ENCODE measurements around the gene KIFBP.
A peak's percentile ranks its signal among the peaks of the same experiment; 100 is the strongest.
"Not testable (repeated sequence)": the region's sequence is repeated elsewhere in the genome, so short reads cannot be mapped to it uniquely, and the experiment has no call there.

The KIFBP gene, protein sequence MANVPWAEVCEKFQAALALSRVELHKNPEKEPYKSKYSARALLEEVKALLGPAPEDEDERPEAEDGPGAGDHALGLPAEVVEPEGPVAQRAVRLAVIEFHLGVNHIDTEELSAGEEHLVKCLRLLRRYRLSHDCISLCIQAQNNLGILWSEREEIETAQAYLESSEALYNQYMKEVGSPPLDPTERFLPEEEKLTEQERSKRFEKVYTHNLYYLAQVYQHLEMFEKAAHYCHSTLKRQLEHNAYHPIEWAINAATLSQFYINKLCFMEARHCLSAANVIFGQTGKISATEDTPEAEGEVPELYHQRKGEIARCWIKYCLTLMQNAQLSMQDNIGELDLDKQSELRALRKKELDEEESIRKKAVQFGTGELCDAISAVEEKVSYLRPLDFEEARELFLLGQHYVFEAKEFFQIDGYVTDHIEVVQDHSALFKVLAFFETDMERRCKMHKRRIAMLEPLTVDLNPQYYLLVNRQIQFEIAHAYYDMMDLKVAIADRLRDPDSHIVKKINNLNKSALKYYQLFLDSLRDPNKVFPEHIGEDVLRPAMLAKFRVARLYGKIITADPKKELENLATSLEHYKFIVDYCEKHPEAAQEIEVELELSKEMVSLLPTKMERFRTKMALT

DNA sequence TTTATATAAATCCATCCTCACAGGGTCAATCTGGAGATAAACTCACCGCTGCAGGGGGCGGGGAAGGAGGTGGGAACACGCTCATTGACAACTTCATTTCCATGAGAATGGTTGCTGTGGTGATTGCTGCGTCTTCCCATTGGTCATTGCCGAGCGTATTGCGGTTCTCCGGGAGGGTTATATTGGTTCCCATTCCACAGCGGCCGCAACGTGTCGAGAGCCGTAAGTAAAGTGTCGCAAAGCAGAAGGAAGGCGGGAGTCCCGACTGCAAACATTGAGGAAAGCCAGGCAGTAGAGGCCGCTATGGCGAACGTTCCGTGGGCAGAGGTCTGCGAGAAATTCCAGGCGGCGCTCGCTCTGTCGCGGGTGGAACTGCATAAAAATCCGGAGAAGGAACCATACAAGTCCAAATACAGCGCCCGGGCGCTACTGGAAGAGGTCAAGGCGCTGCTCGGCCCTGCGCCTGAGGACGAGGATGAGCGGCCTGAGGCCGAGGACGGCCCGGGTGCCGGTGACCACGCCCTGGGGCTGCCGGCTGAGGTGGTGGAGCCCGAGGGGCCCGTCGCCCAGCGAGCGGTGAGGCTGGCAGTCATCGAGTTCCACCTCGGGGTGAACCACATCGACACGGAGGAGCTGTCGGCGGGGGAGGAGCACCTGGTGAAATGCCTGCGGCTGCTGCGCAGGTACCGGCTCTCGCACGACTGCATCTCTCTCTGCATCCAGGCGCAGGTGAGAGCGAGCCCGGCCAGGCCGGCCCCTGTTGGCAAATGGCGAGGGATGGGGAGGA is at the start of gene KIFBP:
TSS of gene KIFBP (plus strand) at position 274 of the 787 bp plus-strand sequence. CDS start at position 304, 30 bp downstream.
- peak; percentile 98 for DNase-seq

DNA sequence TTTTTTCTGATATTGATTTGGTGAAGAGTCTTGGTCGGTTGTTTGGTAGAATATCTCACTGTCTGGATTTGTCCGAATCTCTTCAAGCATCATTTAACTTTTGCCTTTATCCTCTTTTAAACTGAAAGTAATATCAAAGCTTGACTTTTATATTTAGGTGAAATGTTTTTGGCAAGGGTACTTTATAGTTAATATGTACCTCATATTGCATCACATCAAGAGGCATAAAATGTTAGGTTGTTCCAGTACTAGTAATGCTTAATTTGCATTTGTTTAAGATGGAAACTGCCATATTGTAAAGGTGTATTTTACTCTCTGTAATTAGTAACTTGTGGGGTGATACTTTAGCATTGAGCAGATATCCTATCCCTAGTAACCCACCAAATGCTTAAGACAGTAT is 49.7 kb upstream of the KIFBP start:
- DNase-seq, result no peak

DNA sequence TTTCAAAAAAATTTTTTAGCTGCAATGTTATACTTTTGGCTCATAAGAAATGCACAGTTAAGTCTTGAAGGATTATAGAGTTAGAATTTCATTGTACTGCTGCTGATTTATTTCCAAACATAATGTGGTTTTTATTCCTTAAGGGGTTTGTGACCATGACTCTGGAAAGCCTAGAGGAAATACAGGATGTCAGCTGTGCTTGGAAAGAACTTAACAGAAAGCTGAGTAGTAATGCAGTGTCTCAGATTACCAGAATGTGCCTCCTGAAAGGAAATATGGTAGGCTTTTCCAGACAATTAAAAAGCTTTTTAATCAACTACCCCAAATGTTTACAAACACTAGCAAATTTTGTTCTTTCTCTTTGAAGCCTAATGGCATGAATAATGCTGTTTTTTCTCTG is 47.7 kb upstream of the KIFBP start:
- not testable (repeated sequence) for DNase-seq

DNA sequence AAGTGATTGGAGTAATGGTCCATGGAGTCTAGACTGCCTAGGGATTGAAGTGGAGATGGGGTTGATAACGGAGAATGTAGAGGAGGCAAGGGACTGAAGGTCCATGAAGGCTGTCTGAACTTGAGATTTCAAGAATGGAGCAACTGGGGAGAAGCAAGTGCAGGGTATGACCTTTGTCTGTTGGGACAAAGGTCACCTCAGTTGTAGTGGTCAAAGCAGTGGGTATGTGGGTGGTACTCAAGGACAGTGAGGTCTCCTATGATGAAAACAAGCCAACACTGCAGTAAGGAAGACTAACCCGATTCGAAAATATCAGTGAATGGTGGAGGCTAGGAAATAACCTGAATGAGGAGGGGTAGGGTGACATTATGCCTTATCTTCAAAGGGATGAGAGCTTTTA is 38.0 kb upstream of the KIFBP start:
- no peak for DNase-seq

DNA sequence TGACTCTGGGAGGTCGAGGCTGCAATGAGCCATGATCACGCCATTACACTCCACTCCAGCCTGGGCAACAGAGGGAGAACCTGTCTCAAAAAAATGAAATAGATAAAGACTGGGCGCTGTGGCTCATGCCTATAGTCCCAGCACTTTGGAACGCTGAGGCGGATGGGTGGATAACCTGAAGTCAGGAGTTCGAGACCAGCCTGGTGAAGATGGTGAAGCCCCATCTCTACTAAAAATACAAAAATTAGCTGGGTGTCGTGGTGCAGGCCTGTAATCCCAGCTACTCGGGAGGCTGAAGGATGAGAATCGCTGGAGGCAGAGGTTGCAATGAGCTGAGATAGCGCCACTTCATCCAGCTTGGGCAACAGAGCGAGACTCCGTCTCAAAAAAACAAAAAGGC is 33.7 kb upstream of the KIFBP start:
- DNase-seq, result no peak

DNA sequence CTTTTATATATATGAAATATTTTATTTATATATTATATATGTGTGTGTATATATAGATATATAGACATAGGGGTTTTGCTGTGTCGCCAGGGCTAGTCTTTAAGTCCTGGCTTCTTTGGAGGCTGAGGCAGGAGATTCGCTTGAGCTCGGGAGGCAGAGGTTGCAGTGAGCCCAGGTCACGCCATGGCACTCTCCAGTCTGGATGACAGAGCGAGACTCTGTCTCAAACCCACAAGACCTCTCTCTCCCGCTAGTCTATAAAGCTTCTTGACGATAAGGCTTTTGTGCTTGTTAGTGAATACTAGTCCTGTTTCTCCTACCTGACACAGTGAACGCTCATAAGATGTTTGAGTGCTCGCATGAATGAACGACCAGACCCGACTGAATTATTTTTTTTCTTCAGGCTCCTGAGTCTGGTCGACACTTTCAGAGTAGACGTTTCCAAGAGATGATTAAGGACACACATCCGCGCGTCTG is 33.2 kb upstream of the KIFBP start:
- DNase-seq, result no peak

DNA sequence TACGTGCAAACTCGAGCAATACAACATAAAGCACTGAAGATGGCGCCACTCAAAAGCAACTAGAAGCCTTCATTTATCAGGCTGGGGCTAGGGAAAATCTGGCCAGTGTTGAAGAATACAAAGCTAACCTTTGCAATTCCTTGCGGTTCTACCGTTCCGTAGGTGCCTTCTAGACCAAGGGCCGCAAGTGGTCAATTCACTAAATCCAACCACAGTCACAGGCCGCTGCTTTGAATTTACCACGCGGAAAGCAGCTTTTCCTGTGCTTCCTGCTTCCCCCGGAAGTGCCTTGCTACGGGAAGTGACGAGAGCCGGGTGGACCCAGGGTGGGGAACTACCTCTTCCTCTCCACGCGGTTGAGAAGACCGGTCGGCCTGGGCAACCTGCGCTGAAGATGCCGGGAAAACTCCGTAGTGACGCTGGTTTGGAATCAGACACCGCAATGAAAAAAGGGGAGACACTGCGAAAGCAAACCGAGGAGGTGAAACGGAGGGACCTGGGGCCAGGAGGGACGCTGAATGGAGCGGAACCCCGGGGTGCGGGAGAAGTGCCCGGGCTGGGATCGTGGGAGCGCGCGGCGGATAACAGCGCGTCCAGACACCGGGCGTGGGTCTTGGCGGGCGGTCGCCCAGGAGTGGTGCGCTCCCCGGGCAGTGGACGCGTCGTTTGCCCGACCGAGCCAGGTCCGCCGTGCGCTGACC is 32.6 kb upstream of the KIFBP start, which contains the start of gene DDX21:
TSS of gene DDX21 (plus strand) at position 339 of the 701 bp plus-strand sequence. CDS start at position 395, 56 bp downstream.
- DNase-seq, result peak; percentile 96

DNA sequence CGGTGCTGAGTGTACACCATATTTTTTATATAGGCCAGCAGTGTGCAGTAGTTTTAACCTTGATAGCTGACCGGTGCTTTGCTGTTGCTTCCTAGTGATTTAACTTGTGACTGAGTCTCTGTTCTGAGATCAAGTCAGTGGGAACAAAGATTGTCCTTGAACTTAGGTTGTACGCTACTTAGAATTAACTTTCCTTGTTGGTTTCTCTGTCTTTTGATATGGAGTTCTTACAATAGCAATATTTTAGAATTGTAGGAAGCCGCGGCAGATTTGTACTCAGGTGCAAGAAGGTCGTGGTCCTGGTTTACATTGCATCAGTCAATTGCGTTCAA is 31.4 kb upstream of the KIFBP start:
- peak; percentile 3 for DNase-seq

DNA sequence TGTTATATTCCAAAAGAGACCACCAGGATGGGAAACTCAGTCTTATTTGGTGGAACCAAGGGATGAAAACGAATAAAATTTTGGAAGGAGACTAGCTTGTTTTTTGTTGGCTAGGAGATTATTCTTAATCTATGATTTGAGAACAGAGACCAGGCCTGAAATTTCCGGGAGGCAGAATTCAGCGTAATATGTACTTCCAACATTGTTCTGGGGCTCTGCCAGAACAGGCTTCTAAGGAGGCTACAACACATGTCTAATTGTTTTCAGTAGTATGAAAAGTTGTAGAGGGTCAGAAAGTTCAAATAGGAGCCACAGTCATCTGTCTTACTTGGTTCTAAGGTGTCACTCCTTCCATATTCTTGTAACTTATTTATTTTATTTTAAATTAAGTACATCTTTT is 30.9 kb upstream of the KIFBP start:
- no peak for DNase-seq

DNA sequence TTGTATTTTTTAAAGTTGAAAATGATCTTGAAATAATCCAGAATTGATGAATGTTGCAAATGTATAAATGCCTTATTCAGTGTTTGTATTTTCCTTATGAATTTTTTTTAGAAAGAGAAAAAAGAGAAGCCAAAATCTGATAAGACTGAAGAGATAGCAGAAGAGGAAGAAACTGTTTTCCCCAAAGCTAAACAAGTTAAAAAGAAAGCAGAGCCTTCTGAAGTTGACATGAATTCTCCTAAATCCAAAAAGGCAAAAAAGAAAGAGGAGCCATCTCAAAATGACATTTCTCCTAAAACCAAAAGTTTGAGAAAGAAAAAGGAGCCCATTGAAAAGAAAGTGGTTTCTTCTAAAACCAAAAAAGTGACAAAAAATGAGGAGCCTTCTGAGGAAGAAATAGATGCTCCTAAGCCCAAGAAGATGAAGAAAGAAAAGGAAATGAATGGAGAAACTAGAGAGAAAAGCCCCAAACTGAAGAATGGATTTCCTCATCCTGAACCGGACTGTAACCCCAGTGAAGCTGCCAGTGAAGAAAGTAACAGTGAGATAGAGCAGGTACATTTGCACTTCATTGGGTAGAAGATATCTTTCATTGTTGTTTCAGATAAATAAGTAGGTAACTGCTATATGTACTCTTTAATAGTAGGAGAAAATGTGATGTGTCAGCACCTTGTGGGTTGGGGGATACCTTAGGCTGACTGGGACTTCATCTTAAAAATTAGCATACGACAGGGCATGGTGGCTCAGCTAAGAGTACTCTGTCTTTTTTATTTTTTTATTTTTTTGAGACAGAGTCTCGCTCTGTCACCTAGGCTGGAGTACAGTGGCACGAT is 28.7 kb upstream of the KIFBP start:
- no peak for DNase-seq

DNA sequence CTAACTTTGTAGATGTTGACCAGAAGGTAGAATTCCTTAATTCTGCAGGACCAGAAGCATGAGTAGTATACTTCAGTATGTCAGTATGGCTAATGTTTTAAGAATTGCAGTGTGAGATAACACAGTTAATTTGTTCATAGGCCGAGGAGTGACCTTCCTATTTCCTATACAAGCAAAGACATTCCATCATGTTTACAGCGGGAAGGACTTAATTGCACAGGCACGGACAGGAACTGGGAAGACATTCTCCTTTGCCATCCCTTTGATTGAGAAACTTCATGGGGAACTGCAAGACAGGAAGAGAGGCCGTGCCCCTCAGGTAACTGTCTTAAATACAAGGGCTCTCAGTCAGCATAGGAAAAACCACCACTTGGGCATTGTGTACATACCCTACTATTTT is 25.5 kb upstream of the KIFBP start:
- DNase-seq, result no peak

DNA sequence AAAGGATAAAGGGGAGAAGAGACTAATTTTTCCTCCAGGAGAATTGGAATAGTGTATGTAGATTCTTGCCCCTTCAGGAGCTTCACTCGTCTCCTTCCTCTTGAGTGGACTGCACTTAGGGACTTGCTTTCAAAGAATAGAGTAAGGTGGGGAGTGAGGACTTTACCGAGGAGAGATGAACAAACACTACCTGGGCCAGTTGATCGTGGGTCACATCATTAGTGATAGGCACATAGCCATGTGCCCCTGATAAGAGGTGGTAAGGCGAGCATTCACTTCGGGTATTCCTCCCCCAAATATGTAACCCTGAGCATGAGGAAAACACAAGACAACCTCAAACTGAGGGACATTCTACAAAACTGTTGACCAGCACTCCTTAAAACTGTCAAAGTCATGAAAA is 14.6 kb upstream of the KIFBP start:
- DNase-seq, result no peak

DNA sequence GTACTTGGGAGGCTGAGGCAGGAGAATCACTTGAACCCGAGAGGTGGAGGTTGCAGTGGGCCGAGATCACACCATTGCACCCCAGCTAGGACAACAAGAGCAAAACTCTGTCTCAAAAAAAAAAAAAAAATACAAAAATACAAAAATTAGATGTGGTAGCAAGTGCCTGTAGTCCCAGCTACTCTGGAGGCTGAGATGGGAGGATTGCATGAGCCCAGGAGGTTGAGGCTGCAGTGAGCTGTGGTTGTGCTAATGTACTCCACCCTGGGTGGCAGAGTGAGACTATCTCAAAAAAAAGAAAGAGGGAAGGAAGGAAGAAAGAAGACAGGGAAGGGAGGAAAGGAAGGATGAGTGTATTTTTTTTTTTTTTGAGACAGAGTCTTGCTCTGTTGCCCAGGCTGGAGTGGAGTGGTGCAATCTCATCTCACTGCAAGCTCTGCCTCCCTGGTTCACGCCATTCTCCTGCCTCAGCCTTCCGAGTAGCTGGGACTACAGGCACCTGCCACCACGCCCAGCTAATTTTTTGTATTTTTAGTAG is 12.6 kb upstream of the KIFBP start:
- not testable (repeated sequence) for DNase-seq

DNA sequence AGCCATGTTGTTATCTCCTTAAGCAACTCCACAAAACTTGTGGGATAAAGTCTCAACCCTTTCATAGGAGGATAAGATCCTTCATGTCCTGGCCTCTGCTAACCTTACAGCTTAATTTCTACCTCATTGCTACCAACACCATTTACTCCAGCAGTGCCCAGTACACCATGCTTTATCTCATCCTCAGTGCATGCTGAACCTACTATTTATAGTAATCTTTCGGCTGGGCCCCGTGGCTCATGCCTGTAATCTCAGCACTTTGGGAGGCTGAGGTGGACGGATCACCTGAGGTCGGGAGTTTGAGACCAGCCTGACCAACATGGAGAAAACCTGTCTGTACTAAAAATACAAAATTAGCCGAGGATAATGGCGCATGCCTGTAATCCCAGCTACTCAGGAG is 8.9 kb upstream of the KIFBP start:
- DNase-seq, result not testable (repeated sequence)

DNA sequence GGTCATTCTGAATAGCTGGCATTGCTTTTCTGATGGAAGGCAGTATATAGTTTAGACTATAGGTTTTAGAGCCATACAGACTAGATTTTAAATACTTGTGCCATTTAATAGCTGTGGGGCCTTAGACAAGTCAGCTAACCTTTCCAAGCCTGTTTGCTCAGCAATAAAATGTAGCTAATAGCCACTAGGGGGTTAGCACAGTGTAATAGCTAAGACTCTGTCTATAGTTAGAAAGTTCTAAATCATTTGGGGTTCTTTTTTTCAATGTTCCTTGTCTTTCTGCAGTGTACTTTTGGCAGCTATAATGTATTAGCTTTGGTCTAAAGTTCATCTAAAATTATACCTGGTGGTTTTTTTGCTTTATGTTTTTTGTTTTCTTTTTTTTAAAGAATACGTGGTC is 7.5 kb upstream of the KIFBP start:
- DNase-seq, result no peak

DNA sequence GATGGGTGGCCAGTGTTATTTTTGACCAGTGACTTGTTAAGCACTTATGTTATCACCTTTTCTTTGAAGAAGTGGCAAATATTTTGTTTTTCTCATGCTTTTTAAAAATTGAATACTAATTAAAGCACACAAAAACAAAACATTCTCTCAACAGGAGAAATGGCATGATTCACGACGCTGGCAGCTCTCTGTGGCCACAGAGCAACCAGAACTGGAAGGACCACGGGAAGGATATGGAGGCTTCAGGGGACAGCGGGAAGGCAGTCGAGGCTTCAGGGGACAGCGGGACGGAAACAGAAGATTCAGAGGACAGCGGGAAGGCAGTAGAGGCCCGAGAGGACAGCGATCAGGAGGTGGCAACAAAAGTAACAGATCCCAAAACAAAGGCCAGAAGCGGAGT is 6.2 kb upstream of the KIFBP start:
- no peak for DNase-seq

DNA sequence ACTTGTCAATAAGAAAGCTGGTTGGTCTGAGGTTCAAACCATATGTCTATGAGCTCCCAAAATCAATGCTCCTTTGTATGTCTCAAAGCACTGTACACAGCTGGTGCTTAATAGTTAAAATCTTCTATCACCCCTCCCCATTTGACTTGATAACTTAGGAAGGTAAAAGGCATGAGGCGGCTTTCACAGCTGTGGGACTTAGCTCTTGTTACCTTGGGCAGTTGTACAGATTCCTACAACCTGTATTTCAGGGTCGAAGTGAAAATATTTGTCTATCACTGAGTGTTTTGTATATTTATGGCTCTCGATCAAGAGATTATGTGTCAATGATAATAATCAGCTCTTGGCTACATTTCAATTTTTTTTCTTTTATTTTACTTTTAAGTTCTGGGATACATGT is 992 bp upstream of the KIFBP start:
- DNase-seq, result no peak

DNA sequence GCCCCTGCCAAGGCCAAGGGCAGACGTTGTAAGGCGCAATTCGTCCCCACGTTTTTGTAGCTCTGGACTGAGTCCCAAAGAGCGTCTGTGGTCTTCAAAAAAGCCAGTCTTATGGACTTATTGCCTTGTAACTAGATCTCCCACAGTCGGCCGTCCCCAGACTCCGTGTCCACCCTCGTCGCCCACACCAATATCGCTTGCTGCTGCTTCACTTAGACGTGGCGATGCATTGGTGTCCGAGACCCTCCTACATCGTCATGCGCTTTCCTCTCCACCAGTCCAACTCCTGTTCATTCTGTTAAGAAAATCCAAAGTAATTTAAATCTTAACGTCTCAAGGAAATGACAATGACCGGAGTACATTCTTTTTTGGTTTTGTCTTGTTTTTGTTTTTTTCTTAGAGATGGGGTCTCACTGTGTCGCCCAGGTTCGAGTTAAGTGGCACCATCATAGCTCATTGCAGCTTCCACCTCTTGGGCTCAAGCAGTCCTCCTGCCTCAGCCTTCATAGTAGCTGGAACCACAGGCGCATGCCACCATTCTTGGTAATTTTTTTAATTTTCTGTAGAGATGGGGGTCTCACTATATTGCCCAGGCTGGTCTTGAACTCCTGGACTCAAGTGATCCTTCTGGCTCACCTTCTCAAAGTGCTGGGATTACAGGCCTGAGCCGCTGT is 851 bp downstream of the KIFBP start:
- no peak for DNase-seq

DNA sequence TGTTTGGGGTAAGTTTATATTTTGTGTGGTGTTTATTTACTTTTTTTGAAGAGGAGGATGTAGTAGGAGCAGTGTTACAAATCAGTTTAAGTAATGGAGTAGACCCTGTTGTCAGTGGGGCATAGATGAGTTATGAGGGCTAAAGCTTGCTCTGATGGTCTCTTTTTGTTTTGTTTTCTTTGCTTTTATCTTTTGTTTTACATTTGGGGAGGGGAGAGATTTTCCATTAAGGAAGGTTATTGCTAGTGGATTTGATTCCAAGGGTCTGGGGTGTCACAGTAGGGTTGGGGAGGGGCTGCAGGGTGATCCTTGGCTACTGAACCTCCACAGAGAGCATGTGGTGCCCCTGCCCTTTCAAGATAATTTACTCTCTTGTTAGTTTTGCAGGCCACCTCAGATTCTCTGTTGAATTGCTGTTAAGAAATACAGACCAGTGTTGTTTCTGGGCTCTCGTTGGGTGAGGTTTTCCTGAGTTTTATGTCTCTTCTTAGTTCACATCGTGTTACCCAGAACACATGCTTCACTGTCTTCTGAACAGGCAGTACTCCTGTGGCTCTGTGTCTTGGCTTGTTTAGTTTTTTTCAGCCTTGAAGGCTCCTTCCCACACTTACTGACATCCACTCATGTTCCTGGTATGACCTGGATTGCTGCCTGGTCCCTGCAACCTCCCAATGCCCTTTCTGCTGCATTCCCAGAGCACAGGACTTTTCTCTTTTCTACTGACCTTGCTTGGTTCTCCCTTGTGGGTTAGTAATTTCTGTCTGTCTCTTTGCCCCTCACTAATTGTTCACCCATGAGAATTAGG is 4.2 kb downstream of the KIFBP start:
- DNase-seq, result no peak

DNA sequence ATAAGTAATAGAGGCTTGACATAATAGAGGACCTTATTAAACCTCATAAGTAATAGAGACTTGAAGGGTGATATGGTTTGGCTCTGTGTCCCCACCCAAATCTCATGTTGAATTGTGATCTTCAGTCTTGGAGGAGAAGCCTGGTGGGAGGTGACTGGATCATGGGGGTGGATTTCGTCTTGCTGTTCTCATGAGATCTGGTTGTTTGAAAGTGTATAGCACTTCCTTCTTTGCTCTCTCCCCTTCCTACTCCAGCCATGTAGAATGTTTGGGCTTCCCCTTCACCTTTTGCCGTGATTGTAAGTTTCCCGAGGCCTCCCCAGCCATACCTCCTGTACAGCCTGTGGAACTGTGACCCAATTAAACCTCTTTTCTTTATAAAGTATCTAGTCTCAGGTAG is 8.6 kb downstream of the KIFBP start:
- DNase-seq, result no peak

All from eye (tissue), 1 donor.